Mesothelial cell of epicardium (in vitro differentiated cells): ENCODE data around the gene ZNF770. TPM values are rescaled to one million over a fixed set of nuclear protein-coding genes. Genes with fewer than 3 reads are reported as not detected.
"Not testable (repeated sequence)": the region's sequence is repeated elsewhere in the genome, so short reads cannot be mapped to it uniquely, and the experiment has no call there.

Experiments used
- DNase-seq, 2 experiments: peaks; one replicate each; pipeline ENCODE4 v3.0.0; 2021; ENCODE audit warnings: low spot score in 2 of 2; ENCODE audit not compliant: unreplicated experiment in 2 of 2
- H3K27ac Mint-ChIP-seq: 2 replicates; pipeline ENCODE4 v1.8.0; 2021; ENCODE audit warnings: mixed read lengths
- H3K27me3 Mint-ChIP-seq: 2 replicates; pipeline ENCODE4 v1.8.0; 2021; ENCODE audit warnings: low read depth, mixed read lengths
- H3K36me3 Mint-ChIP-seq: 2 replicates; pipeline ENCODE4 v1.8.0; 2021; ENCODE audit warnings: mixed read lengths
- H3K4me1 Mint-ChIP-seq: 2 replicates; pipeline ENCODE4 v1.8.0; 2021; ENCODE audit warnings: mixed read lengths
- H3K4me3 Mint-ChIP-seq: 2 replicates; pipeline ENCODE4 v1.8.0; 2021; ENCODE audit warnings: mild to moderate bottlenecking, moderate library complexity, mixed read lengths
- H3K9me3 Mint-ChIP-seq: 2 replicates; pipeline ENCODE4 v1.8.0; 2021; ENCODE audit warnings: mixed read lengths
- CTCF ChIP-seq: fragments of 200-600 bp; sonication (generic); IDR thresholded peaks from one replicate; pipeline ENCODE4 v1.5.0; 2021; ENCODE audit warnings: antibody characterized with exemption; ENCODE audit not compliant: unreplicated experiment
- total RNA-seq: library from RNA; stranded (reverse); gene quantifications from 3 replicates; pipeline ENCODE4 v1.2.1, GENCODE V29; 2021

Gene ZNF770
- total RNA-seq, 1 donor from 2014 or later = 76.3 TPM

GRCh38 chr15:34941185-34941698 lies 46.8 kb downstream of the ZNF770 start:
- no peak overlapping the region for H3K27ac Mint-ChIP-seq
- no peak overlapping the region for H3K4me3 Mint-ChIP-seq
- DNase-seq = no peak
- H3K4me1 Mint-ChIP-seq = no peaks in the 10 kb centered on the region
- H3K9me3 Mint-ChIP-seq = no peaks in the 10 kb centered on the region
- no peaks in the 10 kb centered on the region for H3K27me3 Mint-ChIP-seq
- H3K36me3 Mint-ChIP-seq = peaks cover 24% of the 10 kb centered on the region
- no peak for TF ChIP-seq CTCF

- DNase-seq = no peak
- Mint-ChIP-seq H3K36me3 (peaks cover 53% of the 10 kb centered on the region), H3K27ac (no peak overlapping the region), H3K27me3 (no peaks in the 10 kb centered on the region), H3K9me3 (peaks cover 14% of the 10 kb centered on the region), H3K4me1 (no peaks in the 10 kb centered on the region), H3K4me3 (no peak overlapping the region)
- TF ChIP-seq CTCF = no peak
Measured at GRCh38 chr15:34933432-34933975, 54.6 kb downstream of the ZNF770 start.

- peaks cover 14% of the 10 kb centered on the region for H3K9me3 Mint-ChIP-seq
- DNase-seq, H3K4me3 Mint-ChIP-seq, H3K27ac Mint-ChIP-seq, H3K4me1 Mint-ChIP-seq, H3K27me3 Mint-ChIP-seq: not testable (repeated sequence)
- H3K36me3 Mint-ChIP-seq = peaks cover 64% of the 10 kb centered on the region
Measured at GRCh38 chr15:34928349-34928748, 59.7 kb downstream of the ZNF770 start.

Other genes starting within 250 kb of the ZNF770 start
- gene GJD2, start 233.3 kb downstream of the ZNF770 start, total RNA-seq = not detected in 3 replicates
- gene ACTC1, start 192.7 kb downstream of the ZNF770 start, total RNA-seq = 4.8 to 5.5 TPM (median 5.4 TPM) in 3 replicates
- gene AQR, start 18.5 kb downstream of the ZNF770 start, total RNA-seq = 38.5 to 46.2 TPM (median 41.7 TPM) in 3 replicates
- gene NANOGP8, start 97.0 kb upstream of the ZNF770 start, total RNA-seq = 0.86 to 1.2 TPM (median 0.91 TPM) in 3 replicates